ENCODE data around the gene PIRT.

PIRT gene

DNA sequence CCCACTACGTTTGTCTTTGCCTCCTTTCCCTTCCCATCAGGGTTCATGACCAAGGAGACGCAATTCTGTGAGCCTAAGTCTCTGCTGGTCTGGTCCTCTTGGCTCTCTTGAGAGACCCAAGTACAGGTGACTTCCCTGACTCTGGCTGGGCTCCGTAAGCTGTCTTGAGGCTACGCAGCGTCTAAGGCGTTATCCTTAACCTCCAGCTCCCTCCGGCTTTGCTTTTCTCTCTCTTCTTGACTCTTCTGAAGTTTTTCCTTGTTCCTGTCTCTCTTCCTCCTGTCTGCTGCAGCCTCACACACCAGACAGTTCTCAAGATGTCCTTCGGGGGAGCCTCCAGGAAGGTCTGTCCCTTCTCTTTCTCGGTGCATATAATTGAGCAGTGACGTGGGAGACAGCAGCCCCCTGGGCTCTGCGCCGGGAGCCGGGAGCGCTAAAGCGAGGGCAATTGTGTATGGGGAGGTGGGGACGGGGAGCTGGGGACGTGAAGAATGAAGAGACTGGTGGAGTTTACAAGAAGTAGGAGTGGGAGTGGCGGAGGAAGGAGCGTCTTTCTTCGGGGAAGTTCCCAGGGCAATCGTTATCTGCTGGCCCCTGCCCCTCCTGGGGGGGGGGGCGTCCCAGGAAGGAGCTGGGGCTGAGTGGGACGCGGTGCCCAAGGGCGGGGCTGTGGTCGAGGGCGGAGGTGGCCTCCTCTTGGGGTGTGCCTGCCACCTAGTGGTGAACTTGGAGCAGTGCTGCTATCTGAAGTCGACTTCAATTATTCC, 6.9 kb upstream of the PIRT start:
- TF ChIP-seq ESRRG (CRISPR knock-in tag; IDR thresholded peaks at IDR 0.05) (no peak), BACH2 (CRISPR knock-in tag; IDR thresholded peaks at IDR 0.05; ENCODE audit: borderline replicate concordance) (no peak), OSR1 (CRISPR knock-in tag; IDR thresholded peaks at IDR 0.05) (no peak), ZFP3 (CRISPR knock-in tag; IDR thresholded peaks at IDR 0.05) (no peak), SNAI2 (CRISPR knock-in tag; IDR thresholded peaks at IDR 0.05) (no peak), ZNF70 (CRISPR knock-in tag; IDR thresholded peaks at IDR 0.05) (no peak), PPARA (CRISPR knock-in tag; IDR thresholded peaks at IDR 0.05; ENCODE audit: borderline replicate concordance) (no peak), RARB (CRISPR knock-in tag; IDR thresholded peaks at IDR 0.05) (no peak), ZFP30 (CRISPR knock-in tag; IDR thresholded peaks at IDR 0.05) (no peak), ZNF8 (CRISPR knock-in tag; IDR thresholded peaks at IDR 0.05) (no peak), TCF4 (CRISPR knock-in tag; IDR thresholded peaks at IDR 0.05; ENCODE audit: borderline replicate concordance) (no peak), CSDC2 (CRISPR knock-in tag; IDR thresholded peaks at IDR 0.05) (no peak)
- TF ChIP-seq, protein P1, sequence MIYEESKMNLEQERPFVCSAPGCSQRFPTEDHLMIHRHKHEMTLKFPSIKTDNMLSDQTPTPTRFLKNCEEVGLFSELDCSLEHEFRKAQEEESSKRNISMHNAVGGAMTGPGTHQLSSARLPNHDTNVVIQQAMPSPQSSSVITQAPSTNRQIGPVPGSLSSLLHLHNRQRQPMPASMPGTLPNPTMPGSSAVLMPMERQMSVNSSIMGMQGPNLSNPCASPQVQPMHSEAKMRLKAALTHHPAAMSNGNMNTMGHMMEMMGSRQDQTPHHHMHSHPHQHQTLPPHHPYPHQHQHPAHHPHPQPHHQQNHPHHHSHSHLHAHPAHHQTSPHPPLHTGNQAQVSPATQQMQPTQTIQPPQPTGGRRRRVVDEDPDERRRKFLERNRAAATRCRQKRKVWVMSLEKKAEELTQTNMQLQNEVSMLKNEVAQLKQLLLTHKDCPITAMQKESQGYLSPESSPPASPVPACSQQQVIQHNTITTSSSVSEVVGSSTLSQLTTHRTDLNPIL (CRISPR knock-in tag; IDR thresholded peaks at IDR 0.05; ENCODE audit: low read depth) = no peak
- TF ChIP-seq, protein P2, sequence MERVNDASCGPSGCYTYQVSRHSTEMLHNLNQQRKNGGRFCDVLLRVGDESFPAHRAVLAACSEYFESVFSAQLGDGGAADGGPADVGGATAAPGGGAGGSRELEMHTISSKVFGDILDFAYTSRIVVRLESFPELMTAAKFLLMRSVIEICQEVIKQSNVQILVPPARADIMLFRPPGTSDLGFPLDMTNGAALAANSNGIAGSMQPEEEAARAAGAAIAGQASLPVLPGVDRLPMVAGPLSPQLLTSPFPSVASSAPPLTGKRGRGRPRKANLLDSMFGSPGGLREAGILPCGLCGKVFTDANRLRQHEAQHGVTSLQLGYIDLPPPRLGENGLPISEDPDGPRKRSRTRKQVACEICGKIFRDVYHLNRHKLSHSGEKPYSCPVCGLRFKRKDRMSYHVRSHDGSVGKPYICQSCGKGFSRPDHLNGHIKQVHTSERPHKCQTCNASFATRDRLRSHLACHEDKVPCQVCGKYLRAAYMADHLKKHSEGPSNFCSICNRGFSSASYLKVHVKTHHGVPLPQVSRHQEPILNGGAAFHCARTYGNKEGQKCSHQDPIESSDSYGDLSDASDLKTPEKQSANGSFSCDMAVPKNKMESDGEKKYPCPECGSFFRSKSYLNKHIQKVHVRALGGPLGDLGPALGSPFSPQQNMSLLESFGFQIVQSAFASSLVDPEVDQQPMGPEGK (CRISPR knock-in tag; IDR thresholded peaks at IDR 0.05; ENCODE audit: borderline replicate concordance) = no peak
- TF ChIP-seq, protein P3, sequence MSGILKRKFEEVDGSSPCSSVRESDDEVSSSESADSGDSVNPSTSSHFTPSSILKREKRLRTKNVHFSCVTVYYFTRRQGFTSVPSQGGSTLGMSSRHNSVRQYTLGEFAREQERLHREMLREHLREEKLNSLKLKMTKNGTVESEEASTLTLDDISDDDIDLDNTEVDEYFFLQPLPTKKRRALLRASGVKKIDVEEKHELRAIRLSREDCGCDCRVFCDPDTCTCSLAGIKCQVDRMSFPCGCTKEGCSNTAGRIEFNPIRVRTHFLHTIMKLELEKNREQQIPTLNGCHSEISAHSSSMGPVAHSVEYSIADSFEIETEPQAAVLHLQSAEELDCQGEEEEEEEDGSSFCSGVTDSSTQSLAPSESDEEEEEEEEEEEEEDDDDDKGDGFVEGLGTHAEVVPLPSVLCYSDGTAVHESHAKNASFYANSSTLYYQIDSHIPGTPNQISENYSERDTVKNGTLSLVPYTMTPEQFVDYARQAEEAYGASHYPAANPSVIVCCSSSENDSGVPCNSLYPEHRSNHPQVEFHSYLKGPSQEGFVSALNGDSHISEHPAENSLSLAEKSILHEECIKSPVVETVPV (CRISPR knock-in tag; IDR thresholded peaks at IDR 0.05) = no peak
- ATAC-seq = peak; percentile 87

DNA sequence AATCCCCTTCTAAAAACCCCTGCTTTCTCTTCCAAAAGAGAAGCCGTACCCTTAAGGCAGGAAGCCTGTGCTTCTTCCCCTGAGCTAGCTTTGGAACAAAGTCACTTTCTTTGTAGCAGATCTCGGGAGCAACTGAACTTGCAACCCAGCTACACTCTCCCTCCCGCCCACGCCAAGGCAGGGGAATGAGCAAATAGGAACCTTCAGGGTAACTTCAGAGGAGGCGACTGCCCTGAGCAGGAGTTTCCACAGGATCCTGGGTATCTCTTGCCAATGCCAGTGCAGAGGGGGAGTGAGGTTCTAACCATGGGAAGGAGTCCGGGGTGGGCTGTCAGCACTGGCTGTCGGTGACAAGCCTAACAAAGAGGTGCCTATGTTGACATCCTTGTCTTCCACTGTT, 5.9 kb upstream of the PIRT start:
- TF ChIP-seq TOX (CRISPR knock-in tag; IDR thresholded peaks at IDR 0.05; ENCODE audit: borderline replicate concordance) = no peak
- no peak for TF ChIP-seq ZFP30 (CRISPR knock-in tag; IDR thresholded peaks at IDR 0.05)
- no peak for TF ChIP-seq PPARA (CRISPR knock-in tag; IDR thresholded peaks at IDR 0.05; ENCODE audit: borderline replicate concordance)
- no peak for TF ChIP-seq SNAI2 (CRISPR knock-in tag; IDR thresholded peaks at IDR 0.05)
- no peak for ATAC-seq

DNA sequence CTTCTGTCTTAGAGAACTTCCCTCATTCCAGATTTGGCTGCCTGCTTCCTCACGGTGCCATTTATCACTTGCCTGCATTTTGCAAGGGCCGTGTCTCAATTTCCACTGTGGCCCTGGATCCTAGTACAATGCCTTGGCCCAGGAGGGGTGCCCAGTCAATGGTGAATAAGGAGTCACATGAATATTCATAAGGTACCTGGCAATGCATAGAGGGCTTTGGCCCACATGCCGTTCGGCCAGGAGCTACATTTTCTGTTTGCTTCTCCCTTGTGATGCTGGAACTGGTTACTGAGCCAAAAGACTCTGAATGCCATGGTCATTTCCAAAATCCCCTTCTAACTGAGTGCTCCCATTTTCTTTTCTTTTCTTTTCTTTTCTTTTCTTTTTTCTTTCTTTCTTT, 4.8 kb upstream of the PIRT start:
- no peak for ATAC-seq
- TF ChIP-seq, protein P1 (CRISPR knock-in tag; IDR thresholded peaks at IDR 0.05; ENCODE audit: low read depth) = no peak
- TF ChIP-seq GLIS3 (CRISPR knock-in tag; IDR thresholded peaks at IDR 0.05) (no peak), SNAI2 (CRISPR knock-in tag; IDR thresholded peaks at IDR 0.05) (no peak), CSDC2 (CRISPR knock-in tag; IDR thresholded peaks at IDR 0.05) (no peak), PPARA (CRISPR knock-in tag; IDR thresholded peaks at IDR 0.05; ENCODE audit: borderline replicate concordance) (no peak), ZNF70 (CRISPR knock-in tag; IDR thresholded peaks at IDR 0.05) (no peak), ZFP30 (CRISPR knock-in tag; IDR thresholded peaks at IDR 0.05) (no peak), BACH2 (CRISPR knock-in tag; IDR thresholded peaks at IDR 0.05; ENCODE audit: borderline replicate concordance) (no peak), ZFP3 (CRISPR knock-in tag; IDR thresholded peaks at IDR 0.05) (no peak), ZNF8 (CRISPR knock-in tag; IDR thresholded peaks at IDR 0.05) (no peak), ARNTL (CRISPR knock-in tag; IDR thresholded peaks at IDR 0.05; ENCODE audit: borderline replicate concordance, low read depth) (no peak), ZNF565 (CRISPR knock-in tag; conservative IDR thresholded peaks at IDR 0.05; ENCODE audit: low read depth) (no peak), ISL1 (CRISPR knock-in tag; IDR thresholded peaks at IDR 0.05) (no peak), TCF4 (CRISPR knock-in tag; IDR thresholded peaks at IDR 0.05; ENCODE audit: borderline replicate concordance) (no peak), OSR1 (CRISPR knock-in tag; IDR thresholded peaks at IDR 0.05) (no peak), RARB (CRISPR knock-in tag; IDR thresholded peaks at IDR 0.05) (no peak)
- TF ChIP-seq, protein P2 (CRISPR knock-in tag; IDR thresholded peaks at IDR 0.05; ENCODE audit: borderline replicate concordance) = no peak
- TF ChIP-seq, protein P3 (CRISPR knock-in tag; IDR thresholded peaks at IDR 0.05) = no peak
- TF ChIP-seq, protein P4, sequence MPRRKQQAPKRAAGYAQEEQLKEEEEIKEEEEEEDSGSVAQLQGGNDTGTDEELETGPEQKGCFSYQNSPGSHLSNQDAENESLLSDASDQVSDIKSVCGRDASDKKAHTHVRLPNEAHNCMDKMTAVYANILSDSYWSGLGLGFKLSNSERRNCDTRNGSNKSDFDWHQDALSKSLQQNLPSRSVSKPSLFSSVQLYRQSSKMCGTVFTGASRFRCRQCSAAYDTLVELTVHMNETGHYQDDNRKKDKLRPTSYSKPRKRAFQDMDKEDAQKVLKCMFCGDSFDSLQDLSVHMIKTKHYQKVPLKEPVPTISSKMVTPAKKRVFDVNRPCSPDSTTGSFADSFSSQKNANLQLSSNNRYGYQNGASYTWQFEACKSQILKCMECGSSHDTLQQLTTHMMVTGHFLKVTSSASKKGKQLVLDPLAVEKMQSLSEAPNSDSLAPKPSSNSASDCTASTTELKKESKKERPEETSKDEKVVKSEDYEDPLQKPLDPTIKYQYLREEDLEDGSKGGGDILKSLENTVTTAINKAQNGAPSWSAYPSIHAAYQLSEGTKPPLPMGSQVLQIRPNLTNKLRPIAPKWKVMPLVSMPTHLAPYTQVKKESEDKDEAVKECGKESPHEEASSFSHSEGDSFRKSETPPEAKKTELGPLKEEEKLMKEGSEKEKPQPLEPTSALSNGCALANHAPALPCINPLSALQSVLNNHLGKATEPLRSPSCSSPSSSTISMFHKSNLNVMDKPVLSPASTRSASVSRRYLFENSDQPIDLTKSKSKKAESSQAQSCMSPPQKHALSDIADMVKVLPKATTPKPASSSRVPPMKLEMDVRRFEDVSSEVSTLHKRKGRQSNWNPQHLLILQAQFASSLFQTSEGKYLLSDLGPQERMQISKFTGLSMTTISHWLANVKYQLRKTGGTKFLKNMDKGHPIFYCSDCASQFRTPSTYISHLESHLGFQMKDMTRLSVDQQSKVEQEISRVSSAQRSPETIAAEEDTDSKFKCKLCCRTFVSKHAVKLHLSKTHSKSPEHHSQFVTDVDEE (CRISPR knock-in tag; IDR thresholded peaks at IDR 0.05) = no peak
